ENCODE measurements around the gene ACKR3.

- TF ChIP-seq CTCF (IDR thresholded peaks at IDR 0.05) = no peak
- TF ChIP-seq SMC3 (IDR thresholded peaks at IDR 0.05) = no peak
- no peak for TF ChIP-seq KDM1A (IDR thresholded peaks at IDR 0.05; ENCODE audit: low read depth)
- TF ChIP-seq BHLHE40 (IDR thresholded peaks at IDR 0.05; ENCODE audit: low read depth, low read length) = no peak
- no peak for TF ChIP-seq JUNB (IDR thresholded peaks at IDR 0.05)
- no peak for TF ChIP-seq JUN (IDR thresholded peaks at IDR 0.05)
- no peak for TF ChIP-seq POLR2A (IDR thresholded peaks at IDR 0.05; ENCODE audit: low read length)
- no peak for TF ChIP-seq ZFP36 (IDR thresholded peaks at IDR 0.05; ENCODE audit: borderline replicate concordance, partially characterized antibody)
- no peak for TF ChIP-seq MAFK (IDR thresholded peaks at IDR 0.05; ENCODE audit: partially characterized antibody)
- no peak for TF ChIP-seq ELK1 (IDR thresholded peaks at IDR 0.05; ENCODE audit: low read depth, low read length)
- TF ChIP-seq EHF (CRISPR knock-in tag; IDR thresholded peaks at IDR 0.05) = no peak
- no peak for TF ChIP-seq CEBPB (IDR thresholded peaks at IDR 0.05)
- TF ChIP-seq CBX2 (IDR thresholded peaks at IDR 0.05; ENCODE audit: borderline replicate concordance, low read depth) = no peak
Measured at GRCh38 chr2:236529606-236530005, 40.0 kb upstream of the ACKR3 start.
